Measurements from ENCODE around the gene MRTFA.
"Not testable (repeated sequence)": the region's sequence is repeated elsewhere in the genome, so short reads cannot be mapped to it uniquely, and the experiment has no call there.

MRTFA gene

GRCh38 chr22:40542821-40543540 lies 93.5 kb downstream of the MRTFA start:
- Histone ChIP-seq H3K9me3 (ENCODE audit: control insufficient read depth, low read length) (no peaks in the 10 kb centered on the region), H3K27ac (ENCODE audit: insufficient read depth, low read length, poor library complexity, severe bottlenecking) (no peak overlapping the region), H3K4me1 (ENCODE audit: control insufficient read depth, insufficient read depth, low read length, poor library complexity, severe bottlenecking) (no peaks in the 10 kb centered on the region), H3K4me3 (ENCODE audit: insufficient read depth, low read depth, low read length, poor library complexity, severe bottlenecking) (no peak overlapping the region), H3K36me3 (ENCODE audit: control insufficient read depth, insufficient read depth, low read length) (no peaks in the 10 kb centered on the region), H3K27me3 (replicated peaks; ENCODE audit: control insufficient read depth, insufficient read depth, low read length, poor library complexity, severe bottlenecking) (no peaks in the 10 kb centered on the region)
- DNase-seq = no peak

DNA sequence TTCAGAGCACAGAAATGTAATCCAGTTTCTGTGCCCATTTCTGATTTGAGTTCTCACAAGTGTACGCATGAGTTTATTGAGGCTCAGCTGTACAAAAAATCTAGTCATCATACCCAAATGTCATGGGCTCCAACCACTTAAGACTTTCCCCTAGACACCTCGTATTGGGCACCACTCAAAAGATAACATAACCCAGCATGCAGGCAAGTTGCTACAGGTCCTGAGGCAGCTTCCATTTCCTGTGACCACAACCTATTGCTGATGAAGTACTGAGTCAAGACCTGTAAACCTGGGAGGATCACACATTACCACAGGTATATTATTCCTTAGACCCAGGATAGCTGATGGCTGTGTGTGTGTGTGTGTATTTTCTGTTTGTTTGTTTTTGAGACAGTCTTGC lies 95.2 kb downstream of the MRTFA start:
- DNase-seq = no peak
- Histone ChIP-seq H3K4me1 (ENCODE audit: control insufficient read depth, insufficient read depth, low read length, poor library complexity, severe bottlenecking) (no peaks in the 10 kb centered on the region), H3K27me3 (replicated peaks; ENCODE audit: control insufficient read depth, insufficient read depth, low read length, poor library complexity, severe bottlenecking) (no peaks in the 10 kb centered on the region), H3K36me3 (ENCODE audit: control insufficient read depth, insufficient read depth, low read length) (no peaks in the 10 kb centered on the region), H3K9me3 (ENCODE audit: control insufficient read depth, low read length) (no peaks in the 10 kb centered on the region), H3K27ac (ENCODE audit: insufficient read depth, low read length, poor library complexity, severe bottlenecking) (no peak overlapping the region), H3K4me3 (ENCODE audit: insufficient read depth, low read depth, low read length, poor library complexity, severe bottlenecking) (no peak overlapping the region)

DNA sequence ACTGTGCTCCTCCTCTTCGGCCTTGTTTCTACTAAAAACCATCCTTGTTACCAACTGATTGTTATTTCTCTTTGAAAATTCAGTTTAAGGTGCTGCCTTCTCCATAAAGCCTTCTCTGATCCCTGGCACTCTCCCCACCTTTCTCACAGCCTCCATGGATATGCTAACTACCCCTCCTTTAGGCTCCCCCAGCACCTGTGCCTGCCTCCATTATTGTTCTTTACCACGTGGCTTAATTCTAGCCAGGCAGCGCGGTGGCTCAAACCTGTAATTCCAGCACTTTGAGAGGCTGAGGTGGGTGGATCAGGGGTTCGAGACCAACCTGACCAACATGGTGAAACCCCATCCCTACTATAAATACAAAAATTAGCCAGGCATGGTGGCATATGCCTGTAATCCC lies 96.3 kb downstream of the MRTFA start:
- Histone ChIP-seq H3K4me1 (ENCODE audit: control insufficient read depth, insufficient read depth, low read length, poor library complexity, severe bottlenecking) (peaks cover under 1% of the 10 kb centered on the region), H3K27me3 (replicated peaks; ENCODE audit: control insufficient read depth, insufficient read depth, low read length, poor library complexity, severe bottlenecking) (no peaks in the 10 kb centered on the region), H3K9me3 (ENCODE audit: control insufficient read depth, low read length) (no peaks in the 10 kb centered on the region), H3K36me3 (ENCODE audit: control insufficient read depth, insufficient read depth, low read length) (no peaks in the 10 kb centered on the region), H3K4me3 (ENCODE audit: insufficient read depth, low read depth, low read length, poor library complexity, severe bottlenecking) (no peak overlapping the region), H3K27ac (ENCODE audit: insufficient read depth, low read length, poor library complexity, severe bottlenecking) (no peak overlapping the region)
- no peak for DNase-seq

DNA sequence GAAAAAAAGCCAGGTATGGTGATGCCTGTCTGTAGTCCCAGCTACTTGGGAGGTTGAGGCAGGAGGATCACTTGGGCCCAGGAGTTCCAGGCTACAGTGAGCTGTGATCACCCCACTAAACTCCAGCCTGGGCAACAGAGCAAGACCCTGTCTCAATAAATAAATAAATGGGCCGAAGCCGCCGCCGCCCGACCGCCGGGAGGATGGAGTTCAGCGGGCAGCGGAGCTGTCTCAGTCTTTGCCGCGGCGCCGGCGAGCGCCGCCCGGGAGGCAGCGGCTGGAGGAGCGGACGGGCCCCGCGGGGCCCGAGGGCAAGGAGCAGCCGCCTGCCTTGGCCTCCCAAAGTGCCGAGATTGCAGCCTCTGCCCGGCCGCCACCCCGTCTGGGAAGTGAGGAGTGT lies 100.4 kb downstream of the MRTFA start:
- H3K27me3 ChIP-seq (replicated peaks; ENCODE audit: control insufficient read depth, insufficient read depth, low read length, poor library complexity, severe bottlenecking); H3K36me3 ChIP-seq (ENCODE audit: control insufficient read depth, insufficient read depth, low read length); H3K9me3 ChIP-seq (ENCODE audit: control insufficient read depth, low read length); DNase-seq; H3K27ac ChIP-seq (ENCODE audit: insufficient read depth, low read length, poor library complexity, severe bottlenecking); H3K4me3 ChIP-seq (ENCODE audit: insufficient read depth, low read depth, low read length, poor library complexity, severe bottlenecking): not testable (repeated sequence)
- H3K4me1 ChIP-seq (ENCODE audit: control insufficient read depth, insufficient read depth, low read length, poor library complexity, severe bottlenecking) = peaks cover 14% of the 10 kb centered on the region

DNA sequence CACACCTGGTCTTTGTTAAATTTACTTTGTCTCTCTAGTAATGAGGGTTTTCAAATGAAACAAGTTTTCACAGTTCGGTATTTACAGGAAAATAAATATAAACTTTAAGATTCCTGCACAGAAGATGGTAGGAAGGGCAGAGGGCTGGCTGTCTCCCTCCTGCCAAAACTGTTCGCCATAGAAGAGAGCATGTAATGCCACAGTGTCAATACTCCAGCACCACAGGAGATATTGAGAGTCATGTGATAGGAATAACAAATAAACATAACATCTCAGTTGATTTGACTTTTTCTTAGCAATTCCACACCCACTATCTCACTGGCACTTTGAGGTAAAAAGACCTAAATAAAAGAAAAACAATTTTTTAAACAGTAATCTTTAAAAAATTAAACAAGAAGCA lies 100.9 kb downstream of the MRTFA start:
- H3K27ac ChIP-seq (ENCODE audit: insufficient read depth, low read length, poor library complexity, severe bottlenecking) = peak overlapping the region; percentile 11
- no peaks in the 10 kb centered on the region for H3K27me3 ChIP-seq (replicated peaks; ENCODE audit: control insufficient read depth, insufficient read depth, low read length, poor library complexity, severe bottlenecking)
- no peaks in the 10 kb centered on the region for H3K9me3 ChIP-seq (ENCODE audit: control insufficient read depth, low read length)
- DNase-seq = no peak
- no peak overlapping the region for H3K4me3 ChIP-seq (ENCODE audit: insufficient read depth, low read depth, low read length, poor library complexity, severe bottlenecking)
- H3K36me3 ChIP-seq (ENCODE audit: control insufficient read depth, insufficient read depth, low read length) = no peaks in the 10 kb centered on the region
- peaks cover 20% of the 10 kb centered on the region for H3K4me1 ChIP-seq (ENCODE audit: control insufficient read depth, insufficient read depth, low read length, poor library complexity, severe bottlenecking)

DNA sequence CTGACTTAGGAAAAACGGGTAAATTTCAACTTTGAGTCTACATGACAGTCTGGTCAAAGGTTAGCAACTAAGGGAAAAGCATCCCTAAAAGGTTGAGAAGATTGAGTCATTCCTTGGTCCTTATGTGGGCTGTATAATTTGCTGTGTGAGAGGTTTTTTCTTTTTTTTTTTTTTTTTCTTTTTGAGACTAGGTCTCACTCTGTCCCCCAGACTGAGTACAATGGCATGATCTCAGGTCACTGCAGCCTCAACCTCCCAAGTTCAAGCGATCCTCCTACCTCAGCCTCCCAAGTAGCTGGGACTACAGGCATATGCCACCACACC lies 101.4 kb downstream of the MRTFA start:
- no peaks in the 10 kb centered on the region for H3K27me3 ChIP-seq (replicated peaks; ENCODE audit: control insufficient read depth, insufficient read depth, low read length, poor library complexity, severe bottlenecking)
- no peaks in the 10 kb centered on the region for H3K36me3 ChIP-seq (ENCODE audit: control insufficient read depth, insufficient read depth, low read length)
- H3K4me1 ChIP-seq (ENCODE audit: control insufficient read depth, insufficient read depth, low read length, poor library complexity, severe bottlenecking) = peaks cover 21% of the 10 kb centered on the region
- no peak for DNase-seq
- no peaks in the 10 kb centered on the region for H3K9me3 ChIP-seq (ENCODE audit: control insufficient read depth, low read length)
- no peak overlapping the region for H3K4me3 ChIP-seq (ENCODE audit: insufficient read depth, low read depth, low read length, poor library complexity, severe bottlenecking)
- peak overlapping the region; percentile 11 for H3K27ac ChIP-seq (ENCODE audit: insufficient read depth, low read length, poor library complexity, severe bottlenecking)

DNA sequence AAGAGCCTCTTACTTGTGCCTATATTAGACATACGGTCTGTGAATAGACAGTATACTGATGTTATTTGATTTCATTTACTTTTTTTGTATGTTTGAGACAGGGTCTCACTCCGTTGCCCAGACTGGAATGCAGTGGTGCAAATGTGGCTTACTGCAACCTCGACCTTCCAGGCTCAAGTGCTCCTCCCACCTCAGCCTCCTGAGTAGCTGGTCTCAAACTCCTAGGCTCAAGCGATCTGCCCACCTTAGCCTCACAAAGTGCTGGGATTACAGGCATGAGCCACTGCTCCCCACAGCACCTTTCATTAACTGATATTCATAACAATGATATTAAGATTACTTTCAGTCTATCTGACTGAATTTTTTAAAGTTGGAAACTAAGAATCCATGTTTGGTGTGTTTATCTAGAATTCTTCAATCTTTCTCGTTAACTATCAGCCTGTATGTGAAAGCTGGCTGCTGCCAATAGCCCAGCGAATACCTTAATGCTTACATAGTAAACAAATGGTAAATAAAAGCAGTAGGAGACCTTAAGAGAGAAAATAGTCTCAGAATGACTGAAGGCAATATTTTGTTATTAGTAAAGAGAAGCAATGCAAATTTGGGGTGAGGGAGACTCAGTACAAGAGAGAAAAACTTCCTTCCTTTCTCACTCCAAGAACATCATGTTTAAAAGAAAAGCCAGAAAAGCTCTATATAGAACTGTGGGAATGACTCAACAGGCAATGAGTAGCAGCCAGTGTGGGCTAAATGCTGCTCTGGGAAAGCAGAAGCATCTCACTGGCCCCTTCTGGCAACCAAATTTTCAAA lies 101.9 kb downstream of the MRTFA start:
- DNase-seq = no peak
- Histone ChIP-seq H3K9me3 (ENCODE audit: control insufficient read depth, low read length) (no peaks in the 10 kb centered on the region), H3K4me1 (ENCODE audit: control insufficient read depth, insufficient read depth, low read length, poor library complexity, severe bottlenecking) (peaks cover 21% of the 10 kb centered on the region), H3K4me3 (ENCODE audit: insufficient read depth, low read depth, low read length, poor library complexity, severe bottlenecking) (no peak overlapping the region), H3K27ac (ENCODE audit: insufficient read depth, low read length, poor library complexity, severe bottlenecking) (peak overlapping the region; percentile 64), H3K36me3 (ENCODE audit: control insufficient read depth, insufficient read depth, low read length) (no peaks in the 10 kb centered on the region), H3K27me3 (replicated peaks; ENCODE audit: control insufficient read depth, insufficient read depth, low read length, poor library complexity, severe bottlenecking) (no peaks in the 10 kb centered on the region)

DNA sequence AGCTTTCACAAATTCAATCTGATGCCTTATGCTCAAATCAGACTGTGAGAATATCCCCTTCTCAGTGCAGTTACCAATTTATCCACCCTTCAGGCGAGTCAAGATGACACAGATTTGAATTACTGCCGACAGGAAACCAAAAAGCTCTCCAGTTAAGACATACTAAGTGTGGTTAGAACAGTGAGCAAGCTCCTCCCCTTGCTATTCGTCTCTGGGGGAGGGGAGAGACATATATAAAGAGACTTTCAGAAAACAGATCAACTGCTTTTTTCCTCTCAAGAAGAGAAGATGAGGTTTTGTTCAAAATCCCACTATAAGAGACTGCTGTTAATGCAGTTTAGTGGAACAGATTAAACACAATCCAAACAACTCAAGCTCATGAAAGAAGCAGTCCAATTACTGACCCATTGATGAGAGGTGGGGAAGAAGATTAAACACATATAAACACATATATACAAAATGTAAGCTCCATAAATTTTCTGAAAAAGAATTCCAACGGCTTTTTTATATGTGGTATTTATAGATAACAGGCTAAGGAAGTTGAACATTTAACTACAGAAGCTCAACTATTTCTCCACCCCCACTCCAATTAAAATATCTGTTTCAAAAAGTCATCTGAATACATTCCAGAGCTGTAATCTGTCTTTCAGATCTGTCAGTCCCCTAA lies 102.7 kb downstream of the MRTFA start:
- peak overlapping the region; percentile 53 for H3K4me3 ChIP-seq (ENCODE audit: insufficient read depth, low read depth, low read length, poor library complexity, severe bottlenecking)

DNA sequence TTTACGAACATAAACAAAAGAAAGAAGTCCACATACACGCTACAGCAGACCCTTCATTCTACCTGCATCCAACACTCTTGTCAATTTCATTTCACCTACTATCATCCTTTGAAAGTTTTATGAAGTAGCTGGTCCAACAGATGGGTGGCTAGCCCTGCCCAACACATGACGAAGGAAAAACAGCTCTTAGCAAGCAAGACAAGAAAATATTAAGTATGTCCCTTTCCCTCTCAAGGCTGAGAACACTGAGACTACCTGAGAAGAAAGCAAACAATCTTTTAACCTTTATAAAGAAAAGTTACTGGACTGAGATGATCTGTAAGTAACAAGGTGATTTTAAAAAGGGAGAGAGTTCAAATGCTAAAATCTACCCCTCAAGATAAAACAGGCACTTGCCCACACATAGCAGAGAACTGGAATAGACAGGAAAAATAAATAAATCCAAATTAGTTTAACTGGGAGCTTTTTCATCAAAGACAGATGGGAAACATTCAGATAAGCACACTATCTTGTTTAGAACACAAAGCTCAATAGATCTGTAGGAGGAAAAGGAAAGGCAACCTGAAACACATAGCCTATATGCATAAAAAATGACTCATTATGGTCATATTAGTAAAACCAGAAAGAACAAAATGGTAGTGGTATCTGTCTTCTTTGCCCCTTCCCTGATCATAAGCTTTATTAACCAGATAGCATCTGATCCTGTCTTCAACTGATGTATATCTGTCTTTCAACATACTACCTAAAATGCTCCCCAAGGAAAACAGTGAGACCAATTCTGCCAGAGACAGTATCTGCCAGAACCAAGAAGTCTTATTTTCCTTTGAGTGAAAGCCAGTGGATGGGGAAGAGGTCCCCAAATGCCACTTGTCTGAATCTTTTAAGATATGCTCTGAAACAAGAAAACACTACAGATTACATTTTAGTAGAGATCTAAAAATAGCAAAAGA lies 104.3 kb downstream of the MRTFA start:
- Histone ChIP-seq H3K4me1 (ENCODE audit: control insufficient read depth, insufficient read depth, low read length, poor library complexity, severe bottlenecking) (peaks cover 21% of the 10 kb centered on the region), H3K27ac (ENCODE audit: insufficient read depth, low read length, poor library complexity, severe bottlenecking) (peak overlapping the region; percentile 64), H3K9me3 (ENCODE audit: control insufficient read depth, low read length) (no peaks in the 10 kb centered on the region), H3K36me3 (ENCODE audit: control insufficient read depth, insufficient read depth, low read length) (no peaks in the 10 kb centered on the region), H3K27me3 (replicated peaks; ENCODE audit: control insufficient read depth, insufficient read depth, low read length, poor library complexity, severe bottlenecking) (no peaks in the 10 kb centered on the region), H3K4me3 (ENCODE audit: insufficient read depth, low read depth, low read length, poor library complexity, severe bottlenecking) (peak overlapping the region; percentile 53)
- no peak for DNase-seq

More for the DNA sequence above, 102.7 kb downstream of the MRTFA start:
- H3K4me1 ChIP-seq (ENCODE audit: control insufficient read depth, insufficient read depth, low read length, poor library complexity, severe bottlenecking) = peaks cover 21% of the 10 kb centered on the region
- H3K27me3 ChIP-seq (replicated peaks; ENCODE audit: control insufficient read depth, insufficient read depth, low read length, poor library complexity, severe bottlenecking) = no peaks in the 10 kb centered on the region
- H3K36me3 ChIP-seq (ENCODE audit: control insufficient read depth, insufficient read depth, low read length) = no peaks in the 10 kb centered on the region
- no peaks in the 10 kb centered on the region for H3K9me3 ChIP-seq (ENCODE audit: control insufficient read depth, low read length)
- peak; percentile 4 to 33 (median 32) for DNase-seq
- peak overlapping the region; percentile 64 for H3K27ac ChIP-seq (ENCODE audit: insufficient read depth, low read length, poor library complexity, severe bottlenecking)
